HG03135 (cell line): ENCODE results near the gene RAB11A.
"Not testable (repeated sequence)": the region's sequence is repeated elsewhere in the genome, so short reads cannot be mapped to it uniquely, and the experiment has no call there.

ENCODE experiments used
- ATAC-seq: cut with Tn5 transposase; IDR thresholded peaks from one replicate; pipeline ENCODE4 v1.9.1; 2021; ENCODE audit warnings: mild to moderate bottlenecking, moderate library complexity; ENCODE audit not compliant: unreplicated experiment

Gene RAB11A

GRCh38 chr15:65841121-65841930, 28.0 kb upstream of the RAB11A start:
- ATAC-seq, result no peak

DNA sequence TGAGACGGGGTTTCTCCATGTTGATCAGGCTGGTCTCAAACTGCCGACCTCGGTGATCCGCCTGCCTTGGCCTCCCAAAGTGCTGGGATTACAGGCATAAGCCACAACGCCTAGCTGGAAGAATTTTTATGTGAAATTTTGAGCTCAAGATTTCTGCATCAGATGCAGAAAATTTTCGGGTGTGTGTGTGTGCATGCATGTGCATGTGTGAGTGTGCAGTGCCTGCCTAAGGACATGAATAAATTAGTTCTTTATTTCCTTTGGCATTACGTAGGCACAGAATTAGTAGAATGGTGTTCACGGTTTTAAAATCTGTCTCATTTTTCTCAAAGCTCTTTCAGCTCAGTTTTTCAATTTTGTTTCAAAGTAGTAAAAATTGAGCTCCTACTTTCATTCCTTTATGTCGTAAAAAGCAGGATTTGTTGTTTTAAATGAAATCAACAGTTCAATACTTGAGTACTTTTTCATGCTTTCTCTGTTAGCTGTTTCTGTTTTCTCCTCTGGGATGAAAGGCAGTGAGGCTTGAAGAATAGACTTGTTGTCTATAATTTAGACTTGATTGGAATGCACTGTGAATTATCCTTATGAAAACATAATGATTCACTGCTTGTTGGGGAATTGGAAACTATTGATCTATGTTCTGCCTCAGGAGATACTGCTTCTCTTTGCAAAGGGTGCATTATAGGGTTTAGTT, 23.3 kb upstream of the RAB11A start:
- ATAC-seq, result no peak

DNA sequence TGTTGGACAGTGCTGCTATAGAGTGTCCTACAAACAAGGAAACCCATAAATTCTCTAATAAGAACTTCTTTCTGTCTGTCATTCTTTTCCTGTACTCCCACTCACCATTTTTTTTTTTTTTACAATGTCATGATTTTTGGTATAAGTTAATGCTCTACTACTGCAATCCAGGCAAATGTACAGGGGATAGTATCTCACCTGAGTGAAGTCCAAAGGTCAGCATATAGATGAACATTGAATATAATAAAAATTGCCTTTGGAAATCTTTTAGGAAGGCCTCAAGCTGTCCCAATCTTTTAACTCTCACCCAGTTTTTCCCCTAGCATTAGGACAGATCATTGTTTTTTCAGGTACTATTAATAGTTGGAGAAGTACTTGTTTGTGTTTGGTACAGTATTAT, 21.3 kb upstream of the RAB11A start:
- ATAC-seq, result no peak

GRCh38 chr15:65851981-65852380, 17.3 kb upstream of the RAB11A start:
- no peak for ATAC-seq

GRCh38 chr15:65856821-65857455, 12.4 kb upstream of the RAB11A start:
- no peak for ATAC-seq

- ATAC-seq, result no peak
Observed at GRCh38 chr15:65857718-65858402, 11.4 kb upstream of the RAB11A start.

GRCh38 chr15:65862682-65863081, 6.6 kb upstream of the RAB11A start:
- peak; percentile 75 for ATAC-seq

DNA sequence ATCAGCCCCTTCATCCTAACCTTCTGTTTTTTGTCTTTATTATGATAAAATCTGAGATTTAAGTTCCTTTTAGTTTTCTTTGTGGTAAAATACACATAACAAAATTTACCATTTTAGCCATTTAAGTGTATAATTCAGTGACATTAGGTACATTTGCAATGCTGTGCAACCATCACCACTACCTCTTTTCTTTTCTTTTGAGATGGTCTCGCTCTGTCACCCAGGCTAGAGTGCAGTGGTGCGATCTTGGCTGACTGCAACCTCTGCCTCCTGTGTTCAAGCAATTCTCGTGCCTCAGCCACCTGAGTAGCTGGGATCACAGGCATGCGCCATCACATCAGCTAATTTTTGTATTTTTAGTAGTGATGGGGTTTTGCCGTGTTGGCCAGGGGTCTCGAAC, 6.2 kb upstream of the RAB11A start:
- no peak for ATAC-seq

DNA sequence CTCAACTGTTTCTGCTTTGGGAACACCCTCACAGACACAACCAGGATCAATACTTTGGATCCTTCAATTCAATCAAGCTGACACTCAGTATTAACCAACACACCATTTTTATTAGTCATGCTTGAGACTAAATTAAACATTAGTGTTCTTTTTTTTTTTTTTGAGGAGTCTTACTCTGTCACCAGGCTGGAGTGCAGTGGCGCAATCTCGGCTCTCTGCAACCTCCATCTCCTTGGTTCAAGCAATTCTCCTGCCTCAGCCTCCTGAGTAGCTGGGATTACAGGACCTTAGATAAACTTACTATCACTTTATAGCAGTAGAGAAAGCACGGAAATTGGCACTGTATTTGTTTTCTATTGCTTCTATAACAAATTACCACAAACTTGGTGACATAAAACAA, 2.0 kb upstream of the RAB11A start:
- ATAC-seq, result no peak

- ATAC-seq, result not testable (repeated sequence)
Observed at GRCh38 chr15:65867933-65868332, 1.4 kb upstream of the RAB11A start.

GRCh38 chr15:65868546-65869125, 655 bp upstream of the RAB11A start:
- no peak for ATAC-seq

GRCh38 chr15:65869954-65870871, 922 bp downstream of the RAB11A start:
- no peak for ATAC-seq

GRCh38 chr15:65870889-65871533, 1.7 kb downstream of the RAB11A start:
- ATAC-seq, result no peak

DNA sequence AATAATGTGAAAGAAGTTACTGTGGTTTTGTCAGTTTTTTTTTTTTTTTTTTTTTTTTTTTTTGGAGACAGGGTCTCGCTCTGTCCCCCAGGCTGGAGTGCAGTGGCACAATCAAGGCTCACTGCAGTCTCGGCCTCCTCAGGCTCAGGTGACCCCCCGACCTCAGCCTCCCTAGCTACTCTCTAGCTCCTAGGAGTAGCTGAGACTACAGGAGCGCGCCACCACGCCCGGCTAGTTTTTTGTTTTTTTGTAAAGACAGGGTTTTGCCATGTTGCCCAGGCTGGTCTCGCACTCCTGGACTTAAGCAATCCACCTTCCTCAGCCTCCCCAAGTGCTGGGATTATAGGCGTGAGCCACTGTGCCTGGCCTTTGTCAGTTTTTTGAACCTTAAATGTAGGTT, 2.6 kb downstream of the RAB11A start:
- not testable (repeated sequence) for ATAC-seq

- not testable (repeated sequence) for ATAC-seq
Observed at GRCh38 chr15:65872596-65872995, 3.3 kb downstream of the RAB11A start.

DNA sequence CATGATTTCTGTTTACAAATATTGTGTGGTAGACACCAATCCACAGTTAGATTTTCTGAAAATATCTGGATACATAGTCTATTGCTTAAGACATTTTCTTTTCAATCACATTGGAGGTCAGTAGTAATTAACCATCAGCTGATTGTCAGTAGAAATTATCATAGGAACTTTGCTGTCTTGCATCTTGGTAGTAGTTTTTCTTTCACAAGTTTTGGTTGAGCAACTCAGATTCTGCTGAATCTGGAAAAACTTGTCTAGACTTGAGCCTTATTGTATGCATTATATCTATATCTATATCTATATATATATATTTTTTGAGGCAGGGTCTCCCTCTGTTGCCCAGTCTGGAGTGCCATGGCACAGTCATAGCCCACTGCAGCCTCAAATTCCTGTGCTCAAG, 4.0 kb downstream of the RAB11A start:
- no peak for ATAC-seq

GRCh38 chr15:65875458-65875857, 6.2 kb downstream of the RAB11A start:
- ATAC-seq, result no peak

DNA sequence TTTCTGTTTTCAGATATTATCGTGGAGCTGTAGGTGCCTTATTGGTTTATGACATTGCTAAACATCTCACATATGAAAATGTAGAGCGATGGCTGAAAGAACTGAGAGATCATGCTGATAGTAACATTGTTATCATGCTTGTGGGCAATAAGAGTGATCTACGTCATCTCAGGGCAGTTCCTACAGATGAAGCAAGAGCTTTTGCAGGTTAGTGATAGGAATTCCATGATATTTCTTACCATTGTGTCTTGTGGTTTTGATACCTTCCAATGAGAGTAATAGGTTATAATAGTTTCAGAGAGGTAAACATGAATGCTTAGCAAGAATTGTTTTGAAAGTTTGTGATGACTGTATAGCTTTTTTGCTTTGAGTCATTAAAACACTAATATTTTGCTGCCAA, 8.5 kb downstream of the RAB11A start:
- no peak for ATAC-seq

GRCh38 chr15:65881766-65882434, 12.6 kb downstream of the RAB11A start:
- no peak for ATAC-seq
